ENCODE data around the gene MAEA.

MAEA gene

DNA sequence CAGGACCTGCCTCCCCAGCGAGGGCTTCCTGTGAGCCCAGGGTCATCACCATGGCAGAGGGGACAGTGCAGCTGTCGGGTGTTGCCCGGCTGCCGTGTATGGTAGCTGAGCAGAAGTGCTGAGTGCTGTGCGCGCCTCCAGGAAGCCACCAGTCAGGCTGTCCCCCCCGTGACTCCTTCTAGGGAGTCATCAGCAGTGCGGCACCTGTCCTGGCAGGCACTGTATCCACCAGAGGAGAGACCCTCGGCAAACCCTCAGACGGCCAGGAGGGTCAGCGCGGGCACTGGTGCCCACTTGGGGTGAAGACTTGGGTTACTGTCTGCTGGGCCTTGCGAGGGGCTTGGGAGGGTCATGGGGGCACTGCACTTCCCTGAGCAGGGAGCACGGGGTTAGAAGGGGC lies 65.7 kb downstream of the MAEA start:
- no peak for DNase-seq

DNA sequence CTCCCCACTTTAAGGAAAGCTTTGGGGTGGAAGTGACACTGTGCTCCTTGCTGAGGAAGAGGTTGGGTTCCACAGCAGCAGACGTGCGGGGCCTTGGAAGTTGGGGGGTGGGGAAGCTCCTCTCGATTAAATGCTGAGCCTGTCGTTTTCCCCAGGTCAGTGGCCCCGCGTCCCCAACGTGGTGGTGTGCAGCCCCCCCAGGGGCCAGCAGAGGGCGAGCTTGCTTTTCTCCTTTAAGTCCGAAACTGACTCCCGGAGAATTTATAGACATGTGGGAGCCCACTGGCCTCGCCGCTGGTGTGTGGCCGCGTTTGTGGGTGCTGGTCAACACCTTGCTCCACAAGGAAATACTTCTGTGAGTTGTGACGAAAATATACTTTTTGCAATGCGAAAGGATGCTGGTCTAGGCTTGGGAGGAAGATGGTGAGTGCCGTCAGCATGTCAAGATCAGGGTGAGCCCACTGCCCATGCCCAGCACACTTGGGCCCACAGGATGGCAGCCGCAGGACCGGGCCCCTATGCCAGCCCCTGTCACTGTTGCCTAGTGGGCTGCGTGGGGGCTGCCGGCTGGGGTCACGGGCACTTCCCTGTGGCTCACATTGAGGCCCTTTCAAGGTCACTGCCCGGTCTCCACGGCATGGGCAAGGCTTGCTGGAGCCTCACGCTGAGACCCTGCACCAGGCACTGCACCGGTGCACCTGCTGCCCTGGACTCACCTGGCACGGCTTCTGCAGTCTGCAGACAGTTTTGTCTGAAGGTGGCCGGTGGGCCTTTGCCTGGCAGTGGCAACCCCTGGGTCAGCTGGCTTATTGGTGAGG lies 66.7 kb downstream of the MAEA start:
- DNase-seq, result peak; percentile 33 to 53

DNA sequence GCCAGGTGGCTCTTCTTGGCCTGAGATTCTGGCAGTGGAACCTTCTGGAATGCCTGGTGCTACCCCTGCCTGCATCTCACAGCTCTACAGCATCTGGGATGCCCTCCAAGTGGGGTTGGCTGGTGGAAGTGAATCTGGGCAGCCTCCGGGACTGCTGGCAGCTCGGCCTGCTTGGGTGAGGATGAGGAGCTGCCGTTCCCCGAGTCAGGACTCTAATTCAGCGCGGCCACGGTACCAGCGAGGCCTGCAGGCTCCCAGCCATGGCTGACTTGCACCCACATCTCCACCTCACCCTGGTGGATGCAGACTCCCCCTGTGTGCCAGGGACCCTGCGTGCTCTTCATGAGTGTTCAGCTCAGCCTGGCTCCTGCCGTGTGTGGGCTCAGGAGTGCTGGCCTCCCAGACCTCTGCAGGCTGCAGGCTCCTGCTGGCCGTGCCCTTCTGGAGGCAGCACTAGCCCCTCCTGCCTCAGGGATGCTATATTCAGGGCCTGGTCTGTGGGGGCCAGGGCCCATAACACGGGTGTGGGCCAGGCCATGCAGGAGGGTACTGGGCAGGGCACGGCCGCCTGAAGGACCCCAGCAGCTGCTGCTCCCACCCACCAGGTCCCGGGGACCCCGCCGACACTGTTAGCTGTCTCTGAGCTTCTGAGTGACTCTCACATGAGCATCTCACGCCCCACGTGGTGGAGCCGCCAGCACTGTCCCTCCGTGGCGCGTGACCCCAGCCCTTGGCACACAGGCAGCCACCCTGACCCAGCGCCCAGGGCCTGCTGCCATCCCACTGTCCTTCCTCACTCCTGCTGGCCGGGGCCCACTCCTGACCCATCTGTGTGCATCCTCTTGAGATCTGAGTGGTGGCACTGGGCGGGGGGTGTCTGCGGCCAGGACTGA lies 67.9 kb downstream of the MAEA start:
- no peak for DNase-seq

DNA sequence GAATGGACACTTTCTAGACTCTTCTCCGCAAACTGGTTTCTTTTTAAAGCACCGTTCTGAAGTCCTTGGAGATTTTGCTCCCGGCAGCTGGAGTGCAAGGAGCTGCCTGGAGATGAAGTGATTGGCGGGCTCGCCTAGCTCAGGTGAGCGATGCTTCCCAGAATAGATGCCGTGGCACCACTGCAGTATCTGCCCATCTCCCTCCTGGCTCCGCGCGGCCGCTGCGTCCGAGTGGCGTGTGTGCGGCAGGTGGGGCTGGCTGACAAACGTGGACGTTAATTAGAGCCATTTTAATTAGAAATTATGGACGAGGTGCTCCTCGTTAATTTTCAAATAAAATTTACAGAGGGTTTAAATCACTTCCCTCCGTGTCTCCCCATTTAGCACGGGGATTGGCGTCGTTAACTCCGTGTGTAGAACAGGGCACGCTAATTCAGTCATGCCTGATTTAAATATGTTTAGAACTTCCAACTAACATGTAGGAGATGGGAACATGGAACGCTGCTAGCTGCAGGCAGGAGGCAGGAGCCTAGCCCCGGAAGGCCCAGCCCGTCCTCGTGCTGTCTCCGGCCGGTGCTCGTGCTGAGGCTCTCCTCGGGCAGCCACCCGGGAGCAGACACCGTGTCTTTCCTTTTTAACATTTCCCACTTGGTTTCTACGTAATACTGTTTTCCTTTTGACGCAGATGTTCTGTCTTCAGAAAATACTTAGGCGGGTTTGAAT lies 68.9 kb downstream of the MAEA start:
- DNase-seq, result no peak

DNA sequence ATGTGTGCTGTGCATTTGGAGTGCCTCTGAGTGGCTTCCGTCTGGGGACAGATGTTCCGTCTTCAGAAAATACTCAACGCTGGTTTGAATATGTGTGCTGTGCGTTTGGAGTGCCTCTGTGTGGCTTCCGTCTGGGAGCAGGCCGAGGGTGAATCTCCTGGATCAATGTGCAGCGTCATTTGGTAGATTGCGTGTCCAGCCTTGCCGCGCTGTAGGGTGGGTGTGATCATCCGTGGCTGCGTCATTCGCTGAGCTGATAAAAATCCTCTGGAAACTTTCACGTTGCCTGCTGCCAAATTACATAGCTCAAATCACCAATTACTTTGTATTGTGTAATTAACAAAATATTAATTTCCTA lies 69.4 kb downstream of the MAEA start:
- DNase-seq, result no peak

DNA sequence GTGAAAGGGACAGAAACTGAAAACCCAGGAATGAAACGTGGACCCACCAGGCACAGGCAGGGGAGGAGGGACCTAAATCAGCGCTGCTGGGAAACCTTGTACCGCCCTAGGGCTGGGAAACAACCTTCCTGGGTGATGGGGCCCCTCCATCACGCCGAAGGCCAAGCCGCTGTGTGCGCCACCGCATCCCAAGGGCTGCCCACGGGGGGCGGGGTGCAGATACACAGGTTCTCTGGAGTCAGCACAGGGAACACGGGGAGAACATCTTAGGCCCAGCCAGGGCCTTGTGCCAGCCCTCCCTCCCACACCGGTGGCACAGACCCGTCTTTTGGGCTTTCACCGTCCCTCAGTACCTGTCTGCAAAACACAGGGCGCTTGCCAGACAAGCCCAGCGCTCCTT lies 70.3 kb downstream of the MAEA start:
- DNase-seq, result no peak

DNA sequence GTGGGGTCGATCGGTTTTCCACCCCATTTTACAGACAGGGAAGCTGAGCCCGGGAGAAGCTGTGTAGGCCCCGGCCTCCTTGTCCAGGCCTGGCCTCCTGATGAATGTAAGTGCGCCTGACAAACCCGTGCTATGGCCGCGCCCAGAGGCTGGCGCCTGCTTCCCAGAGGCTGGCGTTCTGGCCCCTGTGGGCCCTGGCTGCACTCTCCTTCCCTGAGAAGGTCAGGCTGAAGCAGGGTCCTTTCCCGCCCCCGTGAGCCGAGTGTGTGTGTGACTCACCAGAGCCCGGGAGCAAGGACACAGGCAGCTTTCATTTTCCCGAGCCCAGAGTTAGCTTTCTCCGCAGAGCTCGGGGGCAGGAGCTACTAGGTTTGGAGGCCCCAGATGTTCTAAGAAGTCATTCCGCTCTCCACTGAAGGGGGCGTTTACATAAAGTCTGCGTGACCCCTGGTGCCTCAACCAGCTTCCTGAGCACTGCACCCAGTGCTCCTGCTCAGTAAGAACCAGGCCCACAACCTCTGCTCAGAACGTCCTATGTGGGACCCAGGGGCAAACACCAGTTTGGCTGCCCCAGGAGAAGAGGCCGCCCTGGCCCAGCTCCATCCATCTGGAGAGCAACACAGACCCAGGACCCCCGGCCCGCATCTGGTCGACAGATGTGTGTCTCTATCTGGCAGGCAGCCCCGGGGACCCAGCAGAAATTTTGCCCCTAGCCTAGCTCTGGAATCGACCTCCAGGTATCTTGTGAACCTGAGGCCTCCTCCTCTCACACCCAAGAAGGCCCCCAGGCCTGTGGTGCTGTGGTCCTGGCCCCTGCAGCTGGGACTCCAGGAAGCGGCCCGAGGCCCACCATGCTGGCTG lies 71.0 kb downstream of the MAEA start:
- DNase-seq, result no peak

DNA sequence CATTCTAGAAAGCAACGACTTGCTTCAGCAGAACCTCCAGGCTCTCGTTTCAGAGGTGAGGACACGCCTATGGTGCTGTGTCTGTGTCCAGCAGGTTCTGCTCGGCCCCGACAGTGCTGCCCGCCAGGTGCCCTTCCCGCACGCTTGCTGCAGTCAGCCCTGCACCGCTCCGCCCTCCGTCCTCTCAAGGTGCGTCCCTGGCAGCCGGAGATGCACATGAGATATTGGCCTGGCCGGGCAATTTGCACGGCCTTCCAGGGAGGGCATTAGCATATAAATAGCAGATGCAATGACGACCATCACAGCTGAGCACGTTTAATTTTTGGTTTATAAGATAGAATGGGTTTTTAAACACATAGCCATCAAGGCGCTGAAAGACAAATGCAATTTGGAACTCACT lies 71.7 kb downstream of the MAEA start:
- no peak for DNase-seq

DNA sequence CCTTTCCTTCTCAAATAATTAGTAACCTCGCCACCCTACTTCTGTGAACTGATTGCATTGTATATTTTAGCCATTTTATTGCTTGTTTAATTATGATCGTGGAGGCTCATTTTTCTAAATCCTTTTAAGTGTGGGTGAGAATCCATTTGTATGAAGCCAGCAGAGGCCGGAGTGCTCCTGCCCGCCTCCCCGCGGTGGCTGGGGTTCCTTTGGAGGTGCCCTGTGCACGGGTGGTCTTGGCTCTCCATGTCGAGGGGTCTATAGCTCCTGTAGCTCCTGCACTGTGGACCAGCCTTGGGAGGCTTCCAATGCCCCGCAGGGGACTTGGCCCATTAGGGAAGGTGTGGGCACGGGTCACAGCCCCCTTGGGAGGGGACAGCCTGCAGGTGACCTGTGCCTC lies 72.4 kb downstream of the MAEA start:
- DNase-seq, result no peak

DNA sequence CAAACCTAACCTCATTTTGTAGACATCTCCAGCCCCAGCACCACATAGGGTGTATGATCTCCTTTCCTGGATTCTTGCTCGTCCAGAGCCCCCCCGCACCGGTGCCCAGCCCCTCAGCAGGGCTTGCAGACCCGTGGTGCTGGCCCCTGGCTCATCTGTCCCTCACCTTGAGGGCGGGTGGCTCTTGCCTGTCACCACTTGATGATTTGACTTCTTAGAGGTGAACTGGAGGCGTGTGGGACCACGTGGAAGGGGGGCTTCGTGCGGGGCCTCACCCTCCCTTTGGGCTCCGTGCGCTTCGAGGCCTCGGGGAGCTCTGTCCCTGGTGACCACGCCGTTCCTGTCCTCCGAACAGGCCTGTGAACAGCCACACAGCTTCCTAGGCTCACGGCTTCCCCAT lies 72.8 kb downstream of the MAEA start:
- DNase-seq, result no peak

DNA sequence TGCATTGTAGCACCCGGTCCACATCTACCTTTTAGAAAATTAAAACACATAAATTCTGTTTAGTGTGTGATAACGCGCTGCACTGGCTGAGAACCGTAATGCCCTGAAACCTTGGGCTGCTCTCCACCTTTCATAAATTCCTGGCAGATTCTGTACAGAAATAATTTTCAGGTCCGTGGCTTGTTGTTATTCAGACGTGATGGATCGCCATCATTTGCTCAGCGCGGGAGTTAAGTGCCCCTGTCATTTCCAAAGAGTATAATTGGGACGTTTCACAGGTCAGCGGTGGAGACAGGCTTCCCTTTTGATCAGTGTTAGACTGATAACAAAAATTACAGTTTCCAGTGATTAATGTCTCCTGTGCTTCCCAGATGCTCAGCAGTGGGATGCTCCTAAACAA lies 73.8 kb downstream of the MAEA start:
- no peak for DNase-seq

DNA sequence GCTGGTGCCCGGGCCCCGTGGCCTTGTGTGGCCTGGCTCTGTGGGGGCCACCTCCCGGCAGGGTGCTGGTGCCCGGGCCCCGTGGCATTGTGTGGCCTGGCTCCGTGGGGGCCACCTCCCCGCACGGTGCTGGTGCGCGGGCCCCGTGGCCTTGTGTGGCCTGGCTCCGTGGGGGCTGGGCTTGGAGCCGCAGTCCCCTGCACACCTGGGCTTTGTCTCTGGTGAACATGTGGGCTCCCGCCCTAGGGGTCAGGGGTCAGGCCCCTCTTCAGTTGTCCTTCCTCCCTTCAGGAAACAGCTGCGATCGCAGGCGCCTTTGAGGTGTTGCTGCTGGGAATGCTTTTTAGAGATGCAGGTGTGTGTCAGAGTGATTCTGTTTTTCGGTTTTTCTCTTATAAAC lies 74.5 kb downstream of the MAEA start:
- DNase-seq, result no peak

DNA sequence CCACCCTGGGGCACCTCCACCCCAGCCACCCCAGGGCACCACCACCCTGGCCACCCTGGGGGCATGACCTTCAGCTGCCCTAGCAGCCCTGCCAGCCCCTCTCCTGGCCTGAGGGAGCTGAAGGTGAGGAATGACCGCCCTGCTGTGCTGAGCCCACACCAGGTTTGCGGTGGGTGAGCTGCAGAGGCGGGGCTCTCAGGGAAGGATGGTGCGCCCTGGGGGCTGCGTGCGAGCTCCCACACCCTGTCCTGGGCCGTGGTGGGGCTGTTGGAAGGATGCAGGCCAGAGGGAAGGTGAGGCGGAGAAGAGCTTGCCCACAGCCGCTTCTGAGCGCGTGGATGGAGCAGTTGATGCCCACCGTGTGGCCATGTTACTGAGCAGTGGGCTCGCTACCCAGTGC lies 75.1 kb downstream of the MAEA start:
- no peak for DNase-seq

DNA sequence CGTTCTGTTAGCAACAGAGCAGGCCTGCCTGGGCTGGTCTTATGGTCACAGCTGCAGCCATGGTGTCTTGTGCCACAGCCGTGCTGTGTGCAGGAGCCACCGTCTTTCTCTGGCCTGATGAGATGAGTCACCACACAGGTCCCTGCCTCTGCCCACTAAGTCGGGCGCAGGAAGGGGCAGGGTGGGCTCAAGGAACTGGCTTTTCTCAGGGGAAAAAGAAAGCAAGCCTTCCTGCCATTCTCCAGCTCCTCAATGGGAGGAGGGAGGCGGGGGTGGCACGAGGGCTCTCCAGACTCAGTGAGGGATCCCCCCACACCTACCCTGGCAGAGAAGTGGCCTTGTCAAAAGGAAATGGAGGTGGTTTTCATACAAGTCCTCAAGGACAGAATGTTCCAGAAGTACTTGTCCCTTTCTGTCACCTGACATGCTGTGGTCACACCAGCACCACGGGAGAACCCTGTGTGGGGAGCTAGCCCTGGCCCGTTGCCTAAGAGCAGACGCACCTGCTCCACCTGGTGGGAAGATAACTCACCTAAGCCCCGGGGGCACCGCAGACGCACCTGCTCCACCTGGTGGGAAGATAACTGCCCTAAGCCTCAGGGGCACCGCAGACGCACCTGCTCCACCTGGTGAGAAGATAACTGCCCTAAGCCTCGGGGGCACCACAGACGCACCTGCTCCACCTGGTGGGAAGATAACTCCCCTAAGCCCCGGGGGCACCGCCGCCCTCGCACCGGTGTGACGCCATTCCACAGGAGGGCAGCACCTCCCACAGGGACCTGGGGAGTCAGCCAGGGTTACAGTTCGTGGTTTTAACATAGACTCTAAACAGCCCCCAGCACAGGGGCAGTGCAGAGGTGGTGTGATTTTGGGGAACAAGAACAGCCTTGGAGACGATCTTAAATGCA lies 75.8 kb downstream of the MAEA start:
- DNase-seq, result no peak

DNA sequence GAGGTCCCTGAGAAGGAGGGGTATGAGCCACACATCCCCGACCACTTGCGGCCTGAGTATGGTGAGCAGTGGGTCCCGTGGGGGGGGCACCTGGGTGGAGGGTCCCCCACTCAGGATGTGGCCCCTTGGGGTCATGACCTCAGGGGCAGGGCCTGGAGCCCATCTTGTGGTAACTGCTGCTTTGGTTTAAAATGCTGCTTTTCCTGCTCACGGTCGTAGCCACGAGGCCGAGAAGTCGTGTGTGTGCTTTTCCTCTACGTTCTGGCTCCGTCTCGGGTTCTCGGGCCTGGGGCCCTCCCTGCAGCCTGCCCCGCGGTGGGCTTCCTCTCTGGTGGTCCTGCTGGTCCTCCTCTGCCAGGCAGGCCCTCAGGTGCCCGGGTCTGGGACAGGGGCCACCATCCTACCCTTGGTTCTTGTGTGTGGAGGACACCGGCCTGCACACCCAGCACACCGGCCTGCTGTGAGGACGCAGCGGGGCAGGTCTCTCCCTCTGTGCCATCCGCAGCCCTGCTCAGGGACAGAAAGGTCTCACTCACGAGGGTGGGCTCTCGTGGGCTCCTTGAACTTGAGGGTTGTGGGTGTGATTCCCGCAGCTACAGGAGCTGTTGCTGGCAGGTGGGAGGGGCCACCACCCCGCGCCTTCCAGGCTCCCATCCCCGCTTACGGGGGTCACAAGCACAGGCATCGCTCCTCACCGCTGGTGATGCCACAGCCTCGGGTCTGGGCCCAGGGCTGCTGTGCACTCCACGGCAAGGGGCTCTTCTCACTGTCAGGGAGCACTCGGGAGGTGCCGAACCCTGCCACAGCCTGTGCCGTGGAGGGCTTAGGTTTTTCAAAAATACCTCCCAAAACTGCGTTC lies 76.9 kb downstream of the MAEA start:
- no peak for DNase-seq

DNA sequence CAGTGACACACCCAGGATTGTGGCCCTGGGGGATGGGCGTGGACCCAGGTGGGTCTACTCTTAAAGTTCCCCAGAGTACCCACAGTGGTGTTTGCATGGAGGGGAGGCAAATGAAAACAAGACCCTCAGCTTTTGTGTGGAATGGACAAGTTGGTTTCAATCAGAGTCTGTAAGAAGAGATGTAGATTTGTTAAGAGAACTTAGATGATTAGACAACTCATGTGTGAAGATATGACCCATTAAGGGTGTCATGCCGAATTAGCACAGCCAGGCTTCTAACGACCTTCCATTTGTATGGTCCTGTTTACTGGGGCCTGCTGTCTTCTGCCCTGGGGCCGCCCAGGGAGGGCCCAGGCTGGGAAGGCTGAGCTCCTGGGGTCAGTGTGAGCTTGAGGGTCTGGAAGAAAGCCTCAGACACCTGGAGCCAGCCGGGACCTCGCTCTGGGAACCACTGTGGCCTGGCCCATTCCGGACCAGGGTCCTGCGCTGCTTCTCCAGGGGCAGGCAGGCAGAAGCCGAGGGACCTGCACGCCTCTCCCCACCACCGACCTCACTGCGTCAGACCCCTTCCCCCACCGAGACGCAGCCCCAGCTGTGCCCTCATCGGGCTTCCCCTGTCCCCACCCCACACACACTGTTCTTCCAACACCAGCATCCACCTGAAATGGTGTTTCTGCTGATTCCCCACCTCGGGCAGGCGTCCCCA lies 77.7 kb downstream of the MAEA start:
- no peak for DNase-seq

DNA sequence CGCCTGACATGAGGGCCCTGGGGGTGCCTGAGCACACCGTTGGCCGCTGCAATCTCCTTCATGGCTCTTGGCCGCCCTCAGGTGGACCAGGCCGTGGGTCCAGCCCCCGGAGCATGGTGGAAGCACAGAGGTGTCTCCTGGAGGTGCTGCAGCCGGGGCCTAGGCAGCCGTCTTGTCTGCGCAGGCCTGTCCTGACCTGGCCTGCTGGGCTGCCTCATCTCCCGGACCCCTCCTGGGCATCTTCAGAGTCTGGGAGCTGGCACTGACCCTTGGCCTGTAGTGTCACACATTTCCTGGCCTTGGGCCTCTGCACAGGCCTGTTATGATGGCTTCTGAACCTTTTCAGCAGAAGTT lies 78.2 kb downstream of the MAEA start:
- no peak for DNase-seq

DNA sequence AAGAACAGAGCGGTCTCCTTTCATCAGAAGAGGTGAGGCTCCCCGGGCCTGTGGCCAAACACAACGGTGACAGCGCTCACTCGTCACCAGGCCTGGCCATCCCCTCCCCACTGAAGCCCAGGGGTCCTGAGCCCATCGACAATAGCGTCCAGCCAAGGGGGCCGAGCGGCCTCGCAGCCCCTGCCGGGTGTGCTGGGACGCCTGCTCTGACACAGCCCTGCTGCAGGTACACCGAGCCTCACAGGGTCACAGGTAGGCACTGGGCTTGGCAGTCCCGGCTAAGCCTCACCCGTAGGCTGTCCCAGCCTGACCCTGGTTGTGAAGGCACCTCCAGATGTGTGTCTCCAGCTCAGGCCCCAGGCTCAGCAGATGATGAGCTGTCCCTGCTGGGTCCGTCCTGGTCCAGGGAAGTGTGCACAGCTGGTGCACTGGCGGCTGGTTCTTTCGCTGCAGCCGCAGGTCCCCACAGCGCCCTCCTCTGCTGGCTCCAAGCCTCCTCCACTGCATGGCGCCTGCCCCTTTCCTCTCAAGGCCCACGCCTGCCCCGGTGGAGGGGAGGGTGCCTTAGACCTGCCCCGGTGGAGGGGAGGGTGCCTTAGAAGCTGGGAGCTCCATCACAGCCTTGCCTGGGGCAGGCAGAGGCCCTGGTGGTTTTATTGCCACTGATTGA lies 78.9 kb downstream of the MAEA start:
- DNase-seq, result no peak

DNA sequence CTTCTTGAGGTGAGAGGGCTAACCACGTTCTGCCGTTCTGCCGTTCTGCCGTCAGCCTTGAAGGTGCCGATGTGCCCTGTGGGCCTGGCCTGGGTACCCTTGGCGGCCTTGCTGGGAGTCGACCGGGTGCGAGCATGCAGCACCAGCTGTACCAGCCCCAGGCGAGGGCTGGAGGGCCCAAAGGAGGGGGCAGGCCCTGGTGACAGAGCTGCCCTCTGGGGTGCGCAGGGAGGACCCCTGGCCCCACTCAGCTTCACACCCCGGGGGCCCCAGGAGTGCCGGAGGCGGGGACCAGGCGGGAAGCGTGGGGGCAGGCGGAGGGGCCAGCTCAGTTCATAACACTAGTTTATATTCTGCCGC lies 79.4 kb downstream of the MAEA start:
- no peak for DNase-seq
